ENCODE results near the gene MUCL1. TPM values are rescaled to one million over a fixed set of nuclear protein-coding genes. Genes with fewer than 3 reads are reported as not detected.

MUCL1 gene
- total and polyA plus RNA-seq, 2 of the 8 experiments (the other 6 are each of a cell fraction or from before 2014, with no cell fraction given), result not detected

DNA sequence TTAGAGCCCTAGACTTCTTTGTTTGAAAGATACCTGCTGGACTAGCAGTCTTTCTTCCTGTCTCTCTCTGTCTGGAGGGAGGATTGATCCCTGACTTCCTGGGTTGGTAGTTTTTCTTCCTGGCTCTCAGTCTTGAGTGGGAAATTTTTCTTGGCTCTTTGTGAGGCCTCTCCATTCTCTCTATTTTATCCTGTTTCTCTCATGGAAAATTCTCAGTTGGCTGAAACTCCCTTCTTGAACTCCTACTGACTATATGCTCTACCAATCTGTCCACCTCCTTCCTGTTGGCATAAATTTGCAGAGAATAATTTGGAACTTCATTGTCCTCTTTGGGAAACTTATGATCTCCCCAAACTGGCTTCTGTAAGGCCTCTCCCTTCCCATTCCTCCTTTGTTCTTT lies 24.1 kb upstream of the MUCL1 start:
- ChIA-PET CTCF (ENCODE audit: partially characterized antibody) (no interaction called here), POLR2A (ENCODE audit: partially characterized antibody) (no interaction called here)
- Histone ChIP-seq H3K27ac (ENCODE audit: low read depth, low read length) (no peak overlapping the region), H4K91ac (replicated peaks; ENCODE audit: insufficient read length, low read length) (no peak overlapping the region), H2BK5ac (ENCODE audit: low read depth, low read length) (no peak overlapping the region), H3K4ac (replicated peaks; ENCODE audit: insufficient read length, low read depth, low read length) (no peak overlapping the region), H3K9ac (replicated peaks in 1 of 4; ENCODE audit: extremely low read depth in 1 of 4, low read depth in 3 of 4, low read length in 3 of 4) (no peak overlapping the region), H3K79me1 (ENCODE audit: low read depth, low read length) (no peaks in the 10 kb centered on the region), H2BK20ac (ENCODE audit: low read length) (no peak overlapping the region), H4K20me1 (replicated peaks in 1 of 2; ENCODE audit: control insufficient read depth in 1 of 2, insufficient read depth in 2 of 2, low read length in 2 of 2) (no peaks in the 10 kb centered on the region), H2BK15ac (ENCODE audit: low read length) (no peak overlapping the region), H3K56ac (replicated peaks; ENCODE audit: insufficient read length, low read depth, low read length) (no peak overlapping the region), H3K4me1 (replicated peaks in 1 of 4; ENCODE audit: control insufficient read depth in 3 of 4, insufficient read depth in 4 of 4, low read length in 3 of 4) (no peaks in the 10 kb centered on the region), H3K79me2 (ENCODE audit: control insufficient read depth in 1 of 2, insufficient read depth in 2 of 2, low read length in 2 of 2) (no peaks in the 10 kb centered on the region), H3K18ac (ENCODE audit: extremely low read depth, low read length) (no peak overlapping the region), H2BK120ac (replicated peaks; ENCODE audit: low read depth, low read length) (no peak overlapping the region), H2AK5ac (ENCODE audit: low read depth, low read length) (no peak overlapping the region), H3K9me3 (ENCODE audit: insufficient read depth in 2 of 2, low read depth in 1 of 2, low read length in 1 of 2) (no peaks in the 10 kb centered on the region), H3K4me3 (ENCODE audit: extremely low read depth in 1 of 4, insufficient read depth in 2 of 4, low read depth in 3 of 4, low read length in 4 of 4) (no peak overlapping the region), H2AFZ (ENCODE audit: low read length) (no peak overlapping the region), H3K14ac (ENCODE audit: insufficient read length) (no peak overlapping the region), H3K23me2 (ENCODE audit: low read depth, low read length) (no peaks in the 10 kb centered on the region; the same call in 1 of the 2 replicates), H3K4me2 (ENCODE audit: insufficient read depth in 1 of 2, low read depth in 2 of 2, low read length in 2 of 2) (no peak overlapping the region), H3K36me3 (ENCODE audit: control insufficient read depth in 2 of 4, insufficient read depth in 4 of 4, low read length in 3 of 4) (no peaks in the 10 kb centered on the region), H4K5ac (ENCODE audit: insufficient read length, low read depth, low read length) (no peak overlapping the region), H3K23ac (ENCODE audit: insufficient read length) (no peak overlapping the region), H3K27me3 (replicated peaks in 1 of 4; ENCODE audit: control insufficient read depth in 3 of 4, extremely low read depth in 1 of 4, insufficient read depth in 3 of 4, low read length in 3 of 4) (no peaks in the 10 kb centered on the region), H2BK12ac (ENCODE audit: low read depth, low read length) (no peak overlapping the region), H4K8ac (ENCODE audit: extremely low read depth, insufficient read depth, low read length) (no peak overlapping the region)
- DNase-seq (ENCODE audit: low read depth in 1 of 2, low spot score in 2 of 2), result no peak
- FAIRE-seq, result no peak
- TF ChIP-seq CEBPB (IDR thresholded peaks at IDR 0.05; ENCODE audit: low read depth, low read length), result no peak
- no peak for TF ChIP-seq HDAC2 (IDR thresholded peaks at IDR 0.05; ENCODE audit: borderline replicate concordance in 1 of 2, low read depth in 2 of 2, low read length in 2 of 2)
- no peak for TF ChIP-seq JUN (IDR thresholded peaks at IDR 0.05; ENCODE audit: low read depth, low read length)
- TF ChIP-seq NRF1 (IDR thresholded peaks at IDR 0.05; ENCODE audit: low read depth, low read length), result no peak
